HepG2 (cell line): ENCODE measurements around the gene MVB12A. TPM values are rescaled to one million over a fixed set of nuclear protein-coding genes. Genes with fewer than 3 reads are reported as not detected.

Experiments used
- BRCA1 ChIP-seq: sonication (generic); formaldehyde crosslinking; IDR thresholded peaks from 2 replicates; pipeline ENCODE4 v1.4.0; 2020; ENCODE audit warnings: missing genetic modification reagents
- BRD4 ChIP-seq: sonication (generic); formaldehyde crosslinking; IDR thresholded peaks from 2 replicates; pipeline ENCODE4 v1.4.0; 2020; ENCODE audit warnings: missing genetic modification reagents
- CREBL2 ChIP-seq: sonication (generic); formaldehyde crosslinking; IDR thresholded peaks from 2 replicates; pipeline ENCODE4 v1.8.1; 2023; ENCODE audit warnings: missing genetic modification reagents, mild to moderate bottlenecking, borderline replicate concordance
- DDIT3 ChIP-seq: sonication (generic); formaldehyde crosslinking; IDR thresholded peaks from 2 replicates; pipeline ENCODE4 v1.4.0; 2020; ENCODE audit warnings: mild to moderate bottlenecking, missing genetic modification reagents
- EEA1 ChIP-seq: sonication (generic); formaldehyde crosslinking; IDR thresholded peaks from 2 replicates; pipeline ENCODE4 v1.5.1; 2020; ENCODE audit warnings: mild to moderate bottlenecking, missing genetic modification reagents, borderline replicate concordance
- FOXJ3 ChIP-seq: sonication (generic); formaldehyde crosslinking; IDR thresholded peaks from 2 replicates; pipeline ENCODE4 v1.4.0; 2020; ENCODE audit warnings: missing genetic modification reagents, mild to moderate bottlenecking, borderline replicate concordance
- HOXA9 ChIP-seq: sonication (generic); formaldehyde crosslinking; IDR thresholded peaks from 2 replicates; pipeline ENCODE4 v1.8.1; 2022; ENCODE audit warnings: missing genetic modification reagents, mild to moderate bottlenecking, moderate library complexity, borderline replicate concordance
- KLF13 ChIP-seq: sonication (generic); formaldehyde crosslinking; IDR thresholded peaks from 2 replicates; pipeline ENCODE4 v1.4.0; 2020; ENCODE audit warnings: mild to moderate bottlenecking, missing genetic modification reagents
- MEIS1 ChIP-seq: sonication (generic); formaldehyde crosslinking; IDR thresholded peaks from 2 replicates; pipeline ENCODE4 v1.9.0; 2021; ENCODE audit warnings: mild to moderate bottlenecking, missing genetic modification reagents, moderate library complexity, borderline replicate concordance
- MLX ChIP-seq: IDR thresholded peaks from 2 replicates; pipeline ENCODE4 v1.6.1; 2016
- NCOA5 ChIP-seq: sonication (generic); formaldehyde crosslinking; IDR thresholded peaks from 2 replicates; pipeline ENCODE4 v1.4.0; 2020; ENCODE audit warnings: missing genetic modification reagents
- NR0B2 ChIP-seq: sonication (generic); formaldehyde crosslinking; IDR thresholded peaks from 2 replicates; pipeline ENCODE4 v1.4.0; 2020; ENCODE audit warnings: mild to moderate bottlenecking, missing genetic modification reagents
- NR3C1 ChIP-seq: sonication (generic); formaldehyde crosslinking; IDR thresholded peaks from 2 replicates; pipeline ENCODE4 v1.4.0; 2020; ENCODE audit warnings: missing genetic modification reagents
- PCBP1 ChIP-seq: fragments of 200-400 bp; formaldehyde crosslinking; IDR thresholded peaks from 2 replicates; pipeline ENCODE4 v1.6.1; 2017; ENCODE audit warnings: mild to moderate bottlenecking, low read depth, low read length, borderline replicate concordance
- SOX5 ChIP-seq: IDR thresholded peaks from 2 replicates; pipeline ENCODE4 v1.6.1; 2016; ENCODE audit warnings: borderline replicate concordance
- SRSF1 ChIP-seq: fragments of 200-400 bp; formaldehyde crosslinking; optimal IDR thresholded peaks from 2 replicates; pipeline ENCODE3; 2017; ENCODE audit warnings: mild to moderate bottlenecking, low read depth, low read length, moderate library complexity
- ZNF20 ChIP-seq: sonication (generic); formaldehyde crosslinking; IDR thresholded peaks from 2 replicates; pipeline ENCODE4 v1.4.0; 2020; ENCODE audit warnings: mild to moderate bottlenecking, moderate library complexity, missing genetic modification reagents
- ZNF263 ChIP-seq: sonication (generic); formaldehyde crosslinking; IDR thresholded peaks from 2 replicates; pipeline ENCODE4 v1.4.0; 2020; ENCODE audit warnings: missing genetic modification reagents
- ZNF33B ChIP-seq: sonication (generic); formaldehyde crosslinking; IDR thresholded peaks from 2 replicates; pipeline ENCODE4 v1.5.1; 2020; ENCODE audit warnings: mild to moderate bottlenecking, missing genetic modification reagents
- ZNF512 ChIP-seq: sonication (generic); formaldehyde crosslinking; IDR thresholded peaks from 2 replicates; pipeline ENCODE4 v1.4.0; 2020; ENCODE audit warnings: mild to moderate bottlenecking, missing genetic modification reagents
- ZNF567 ChIP-seq: sonication (generic); formaldehyde crosslinking; IDR thresholded peaks from 2 replicates; pipeline ENCODE4 v1.8.1; 2023; ENCODE audit warnings: mild to moderate bottlenecking, missing genetic modification reagents, borderline replicate concordance
- ZNF576 ChIP-seq: sonication (generic); formaldehyde crosslinking; IDR thresholded peaks from 2 replicates; pipeline ENCODE4 v1.4.0; 2020; ENCODE audit warnings: mild to moderate bottlenecking, missing genetic modification reagents
- ZNF710 ChIP-seq: sonication (generic); formaldehyde crosslinking; IDR thresholded peaks from 2 replicates; pipeline ENCODE4 v1.5.0; 2020; ENCODE audit warnings: mild to moderate bottlenecking, missing genetic modification reagents, borderline replicate concordance
- ZNF747 ChIP-seq: sonication (generic); formaldehyde crosslinking; IDR thresholded peaks from 2 replicates; pipeline ENCODE4 v1.8.1; 2023; ENCODE audit warnings: missing genetic modification reagents, mild to moderate bottlenecking, borderline replicate concordance
- ZZZ3 ChIP-seq: sonication (generic); formaldehyde crosslinking; IDR thresholded peaks from 2 replicates; pipeline ENCODE4 v1.4.0; 2020; ENCODE audit warnings: missing genetic modification reagents, mild to moderate bottlenecking, borderline replicate concordance
- polyA plus RNA-seq, 8 experiments: library from polyadenylated mRNA; depleted of rRNA in 3 of 8; stranded (reverse) in 7 of 8; unstranded in 1 of 8; fragments of >200 nt; fragmentation: Illumina TruSeq in 4 of 8; extraction: Trizol in 4 of 8; gene quantifications; 2 replicates each; pipeline versions ENCODE4 v1.2.1 to v1.2.3, GENCODE V29; 2011 to 2016; ENCODE audit warnings: low read depth in 4 of 8, missing spikeins in 1 of 8, mixed read lengths in 1 of 8; ENCODE audit not compliant: insufficient read depth in 1 of 8
- total RNA-seq, 5 experiments: library from RNA; depleted of rRNA; stranded (reverse); fragments of >200 nt; fragmentation: Illumina TruSeq; extraction: Trizol; gene quantifications; 2 replicates each; pipeline ENCODE4 v1.2.3, GENCODE V29; 2016; ENCODE audit warnings: low read depth in 1 of 5

The MVB12A gene
- total and polyA plus RNA-seq, 2 of the 13 experiments (the other 11 are each of a cell fraction or from before 2014, with no cell fraction given): 35.7 to 36.1 TPM

GRCh38 chr19:17390665-17391370 is 29.0 kb upstream of the MVB12A start (continued):
- TF ChIP-seq DDIT3 (CRISPR knock-in tag) (no peak), ZNF576 (CRISPR knock-in tag) (no peak), ZNF710 (CRISPR knock-in tag) (no peak), SRSF1 (no peak), ZNF512 (no peak), NR0B2 (CRISPR knock-in tag) (no peak), ZNF20 (CRISPR knock-in tag) (no peak), FOXJ3 (CRISPR knock-in tag) (no peak), PCBP1 (no peak), ZNF567 (peak; percentile 23; the same call in 1 of the 2 replicates), ZNF747 (no peak), EEA1 (CRISPR knock-in tag) (0 out of 2 replicates have a peak, but pooled peaks have one; percentile 37), NR3C1 (CRISPR knock-in tag) (no peak), CREBL2 (CRISPR knock-in tag) (no peak), MLX (CRISPR knock-in tag) (no peak), ZNF33B (CRISPR knock-in tag) (no peak), ZZZ3 (CRISPR knock-in tag) (no peak), KLF13 (no peak), ZNF263 (CRISPR knock-in tag) (no peak), BRCA1 (CRISPR knock-in tag) (no peak), NCOA5 (CRISPR knock-in tag) (no peak), MEIS1 (no peak), SOX5 (CRISPR knock-in tag) (no peak; the same call in 1 of the 2 replicates), BRD4 (CRISPR knock-in tag) (no peak), HOXA9 (CRISPR knock-in tag) (no peak)
